GM23338 (cell line): ENCODE measurements around the gene RNF187. TPM values are rescaled to one million over a fixed set of nuclear protein-coding genes. Genes with fewer than 3 reads are reported as not detected.

Experiments used
- ATAC-seq: fragments of 200-7000 bp; cut with Tn5 transposase; 3 replicates; pipeline ENCODE4 v1.9.1; 2020
- DNase-seq: peaks from one replicate; pipeline ENCODE4 v3.0.0-alpha.2; 2015; ENCODE audit warnings: low spot score
- H2AFZ ChIP-seq: fragments of 200-600 bp; sonication (generic); 2 replicates; pipeline ENCODE4 v1.8.0; 2016; ENCODE audit warnings: antibody characterized with exemption, mild to moderate bottlenecking, moderate library complexity
- H3F3A ChIP-seq: fragments of 200-600 bp; sonication (generic); replicated peaks from 2 replicates; pipeline ENCODE4 v1.8.0; 2017; ENCODE audit warnings: antibody characterized with exemption, mixed run types, low read depth
- H3K27ac ChIP-seq: fragments of 200-600 bp; sonication (generic); 2 replicates; pipeline ENCODE4 v1.6.1; 2016; ENCODE audit warnings: low read depth
- H3K27me3 ChIP-seq: fragments of 200-600 bp; sonication (generic); 2 replicates; pipeline ENCODE4 v1.8.0; 2016; ENCODE audit warnings: mild to moderate bottlenecking, mixed run types, moderate library complexity; ENCODE audit not compliant: insufficient read depth
- H3K36me3 ChIP-seq: fragments of 200-600 bp; sonication (generic); 2 replicates; pipeline ENCODE4 v1.8.0; 2016; ENCODE audit warnings: mild to moderate bottlenecking; ENCODE audit not compliant: insufficient read depth
- H3K4me1 ChIP-seq: fragments of 200-600 bp; sonication (generic); 2 replicates; pipeline ENCODE4 v1.8.0; 2016; ENCODE audit warnings: mild to moderate bottlenecking, moderate library complexity; ENCODE audit not compliant: insufficient read depth
- H3K4me2 ChIP-seq: fragments of 200-600 bp; sonication (generic); 2 replicates; pipeline ENCODE4 v1.7.1; 2017; ENCODE audit warnings: mixed run types
- H3K4me3 ChIP-seq: fragments of 200-600 bp; sonication (generic); 2 replicates; pipeline ENCODE4 v1.6.1; 2016; ENCODE audit warnings: mixed run types
- H3K79me2 ChIP-seq: fragments of 200-600 bp; sonication (generic); replicated peaks from 2 replicates; pipeline ENCODE4 v1.8.0; 2017; ENCODE audit warnings: mild to moderate bottlenecking; ENCODE audit not compliant: insufficient read depth
- H3K9me2 ChIP-seq: fragments of 200-600 bp; sonication (generic); 2 replicates; pipeline ENCODE4 v1.8.0; 2017; ENCODE audit not compliant: insufficient read depth
- H4K20me1 ChIP-seq: fragments of 200-600 bp; sonication (generic); replicated peaks from 2 replicates; pipeline ENCODE4 v1.8.0; 2017; ENCODE audit warnings: mild to moderate bottlenecking; ENCODE audit not compliant: insufficient read depth
- H3K27ac Mint-ChIP-seq: 2 replicates; pipeline ENCODE4 v1.8.0; 2020; ENCODE audit warnings: inconsistent platforms, mild to moderate bottlenecking, moderate library complexity, mixed read lengths
- H3K27me3 Mint-ChIP-seq: 3 replicates; pipeline ENCODE4 v1.8.0; 2022; ENCODE audit warnings: low read depth, mild to moderate bottlenecking, moderate library complexity, mixed read lengths, inconsistent platforms; ENCODE audit not compliant: insufficient read depth, poor library complexity
- H3K36me3 Mint-ChIP-seq: 3 replicates; pipeline ENCODE4 v1.8.0; 2021; ENCODE audit warnings: low read depth, mild to moderate bottlenecking, inconsistent platforms, moderate library complexity, mixed read lengths
- H3K4me1 Mint-ChIP-seq: 3 replicates; pipeline ENCODE4 v1.8.0; 2020; ENCODE audit warnings: mild to moderate bottlenecking, inconsistent platforms, mixed read lengths
- H3K4me3 Mint-ChIP-seq: 3 replicates; pipeline ENCODE4 v1.8.0; 2021; ENCODE audit warnings: moderate library complexity, mild to moderate bottlenecking, inconsistent platforms, mixed read lengths
- H3K9me3 Mint-ChIP-seq: 3 replicates; pipeline ENCODE4 v1.8.0; 2020; ENCODE audit warnings: moderate library complexity, mild to moderate bottlenecking, inconsistent platforms, mixed read lengths
- CREB1 ChIP-seq: fragments of 250-450 bp; sonication (Bioruptor Pico); IDR thresholded peaks from 2 replicates; pipeline ENCODE4 v1.5.0; 2020; ENCODE audit warnings: low read depth, mild to moderate bottlenecking, moderate library complexity
- EZH2 ChIP-seq: fragments of 200-600 bp; sonication (generic); IDR thresholded peaks from one replicate; pipeline ENCODE4 v1.8.0; 2017; ENCODE audit warnings: antibody characterized with exemption, mild to moderate bottlenecking, low read depth; ENCODE audit not compliant: unreplicated experiment
- EZH2phosphoT487 ChIP-seq: fragments of 200-600 bp; sonication (generic); IDR thresholded peaks from one replicate; pipeline ENCODE4 v1.8.1; 2018; ENCODE audit warnings: antibody characterized with exemption; ENCODE audit not compliant: unreplicated experiment
- JUNB ChIP-seq: IDR thresholded peaks from one replicate; pipeline ENCODE4 v1.6.1; 2016; ENCODE audit warnings: antibody characterized with exemption; ENCODE audit not compliant: unreplicated experiment
- NANOG ChIP-seq: IDR thresholded peaks from 2 replicates; pipeline ENCODE4 v1.6.1; 2016; ENCODE audit warnings: antibody characterized with exemption, borderline replicate concordance
- POLR2AphosphoS5 ChIP-seq: IDR thresholded peaks from 2 replicates; pipeline ENCODE4 v1.6.1; 2016; ENCODE audit warnings: antibody characterized with exemption, low read depth
- STAT1 ChIP-seq: IDR thresholded peaks from one replicate; pipeline ENCODE4 v1.6.1; 2016; ENCODE audit warnings: antibody characterized with exemption; ENCODE audit not compliant: unreplicated experiment
- ZNF114 ChIP-seq: fragments of 250-450 bp; sonication (Bioruptor Pico); IDR thresholded peaks from 2 replicates; pipeline ENCODE4 v1.5.0; 2020; ENCODE audit warnings: mild to moderate bottlenecking, moderate library complexity
- ZNF331 ChIP-seq: fragments of 250-450 bp; sonication (Bioruptor Pico); IDR thresholded peaks from 2 replicates; pipeline ENCODE4 v1.5.0; 2020; ENCODE audit warnings: low read depth, mild to moderate bottlenecking, moderate library complexity
- polyA plus RNA-seq: library from polyadenylated mRNA; unstranded; fragments of >200 nt; fragmentation: Nextera tagmentation; extraction: Ambion mirVana; gene quantifications from 2 replicates; pipeline ENCODE4 v1.2.1, GENCODE V29; 2016
- total RNA-seq: library from RNA; depleted of rRNA; stranded (reverse); fragments of >200 nt; shearing (Covaris generic); gene quantifications from 2 replicates; pipeline ENCODE4 v1.2.3, GENCODE V29; 2014
- TF ChIP-seq, protein P1 (sequence below): fragments of 250-450 bp; sonication (Bioruptor Pico); IDR thresholded peaks from 2 replicates; pipeline ENCODE4 v1.5.0; 2020; ENCODE audit warnings: mild to moderate bottlenecking, moderate library complexity
- TF ChIP-seq, protein P2 (sequence below), 2 experiments: fragments of 200-600 bp in 1 of 2; sonication (generic) in 1 of 2; conservative IDR thresholded peaks; 2 replicates each; pipeline versions ENCODE4 v1.5.1 to v1.6.1; 2016 to 2017; ENCODE audit warnings: antibody characterized with exemption in 2 of 2, low read depth in 2 of 2, mild to moderate bottlenecking in 2 of 2, moderate library complexity in 1 of 2
- TF ChIP-seq, protein P3 (sequence below): IDR thresholded peaks from one replicate; pipeline ENCODE4 v1.6.1; 2018; ENCODE audit warnings: antibody characterized with exemption; ENCODE audit not compliant: unreplicated experiment
- TF ChIP-seq, protein P4 (sequence below): IDR thresholded peaks from 2 replicates; pipeline ENCODE4 v1.6.1; 2016; ENCODE audit warnings: antibody characterized with exemption

RNF187 gene
- total and polyA plus RNA-seq, 2 experiments from 2014 or later, result 24.8 to 55.3 TPM

DNA sequence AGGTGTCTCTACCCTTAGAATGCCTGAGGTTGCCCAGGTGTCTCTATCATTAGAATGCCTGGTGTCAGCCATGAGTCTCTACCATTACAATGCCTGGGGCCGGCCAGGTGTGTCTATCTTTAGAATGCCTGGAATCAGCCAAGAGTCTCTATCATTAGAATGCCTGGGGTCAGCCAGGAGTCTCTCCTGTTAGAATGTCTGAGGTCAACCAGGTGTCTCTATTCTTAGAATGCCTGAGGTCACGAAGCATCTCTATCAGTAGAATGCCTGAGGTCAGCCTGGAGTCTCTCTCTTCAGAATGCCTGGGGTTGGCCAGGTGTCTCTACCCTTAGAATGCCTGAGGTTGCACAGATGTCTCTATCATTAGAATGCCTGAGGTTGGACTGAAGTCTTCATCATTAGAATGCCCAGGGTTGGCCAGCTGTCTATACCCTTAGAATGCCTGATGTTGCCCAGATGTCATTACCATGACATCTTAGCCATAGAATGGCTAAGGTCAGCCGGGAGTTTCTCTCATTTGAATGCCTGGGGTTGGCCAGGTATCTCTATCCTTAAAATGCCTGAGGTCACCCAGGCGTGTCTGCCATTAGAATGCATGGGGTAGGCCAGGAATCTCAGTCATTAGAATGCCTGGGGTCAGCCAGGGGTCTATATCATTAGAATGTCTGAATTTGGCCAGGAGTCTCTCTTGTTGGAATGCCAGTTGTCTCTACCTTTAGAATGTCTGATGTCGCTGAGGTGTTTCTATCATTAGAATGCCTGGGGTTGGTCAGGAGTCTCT is 44.0 kb downstream of the RNF187 start:
- peaks cover 100% of the 10 kb centered on the region for H3K27me3 ChIP-seq

More for the DNA sequence above, 44.0 kb downstream of the RNF187 start:
- H3K9me2 ChIP-seq, result no peaks in the 10 kb centered on the region
- Mint-ChIP-seq H3K4me3 (no peak overlapping the region), H3K27me3 (peaks cover 95% of the 10 kb centered on the region), H3K27ac (no peak overlapping the region), H3K9me3 (peaks cover 74% of the 10 kb centered on the region), H3K4me1 (no peaks in the 10 kb centered on the region), H3K36me3 (peaks cover 12% of the 10 kb centered on the region)
- TF ChIP-seq ZNF114 (CRISPR knock-in tag) (no peak), STAT1 (no peak), NANOG (no peak), POLR2AphosphoS5 (no peak), EZH2 (no peak), ZNF331 (CRISPR knock-in tag) (no peak), CREB1 (CRISPR knock-in tag) (no peak), EZH2phosphoT487 (no peak), JUNB (no peak)
- TF ChIP-seq, protein P1, sequence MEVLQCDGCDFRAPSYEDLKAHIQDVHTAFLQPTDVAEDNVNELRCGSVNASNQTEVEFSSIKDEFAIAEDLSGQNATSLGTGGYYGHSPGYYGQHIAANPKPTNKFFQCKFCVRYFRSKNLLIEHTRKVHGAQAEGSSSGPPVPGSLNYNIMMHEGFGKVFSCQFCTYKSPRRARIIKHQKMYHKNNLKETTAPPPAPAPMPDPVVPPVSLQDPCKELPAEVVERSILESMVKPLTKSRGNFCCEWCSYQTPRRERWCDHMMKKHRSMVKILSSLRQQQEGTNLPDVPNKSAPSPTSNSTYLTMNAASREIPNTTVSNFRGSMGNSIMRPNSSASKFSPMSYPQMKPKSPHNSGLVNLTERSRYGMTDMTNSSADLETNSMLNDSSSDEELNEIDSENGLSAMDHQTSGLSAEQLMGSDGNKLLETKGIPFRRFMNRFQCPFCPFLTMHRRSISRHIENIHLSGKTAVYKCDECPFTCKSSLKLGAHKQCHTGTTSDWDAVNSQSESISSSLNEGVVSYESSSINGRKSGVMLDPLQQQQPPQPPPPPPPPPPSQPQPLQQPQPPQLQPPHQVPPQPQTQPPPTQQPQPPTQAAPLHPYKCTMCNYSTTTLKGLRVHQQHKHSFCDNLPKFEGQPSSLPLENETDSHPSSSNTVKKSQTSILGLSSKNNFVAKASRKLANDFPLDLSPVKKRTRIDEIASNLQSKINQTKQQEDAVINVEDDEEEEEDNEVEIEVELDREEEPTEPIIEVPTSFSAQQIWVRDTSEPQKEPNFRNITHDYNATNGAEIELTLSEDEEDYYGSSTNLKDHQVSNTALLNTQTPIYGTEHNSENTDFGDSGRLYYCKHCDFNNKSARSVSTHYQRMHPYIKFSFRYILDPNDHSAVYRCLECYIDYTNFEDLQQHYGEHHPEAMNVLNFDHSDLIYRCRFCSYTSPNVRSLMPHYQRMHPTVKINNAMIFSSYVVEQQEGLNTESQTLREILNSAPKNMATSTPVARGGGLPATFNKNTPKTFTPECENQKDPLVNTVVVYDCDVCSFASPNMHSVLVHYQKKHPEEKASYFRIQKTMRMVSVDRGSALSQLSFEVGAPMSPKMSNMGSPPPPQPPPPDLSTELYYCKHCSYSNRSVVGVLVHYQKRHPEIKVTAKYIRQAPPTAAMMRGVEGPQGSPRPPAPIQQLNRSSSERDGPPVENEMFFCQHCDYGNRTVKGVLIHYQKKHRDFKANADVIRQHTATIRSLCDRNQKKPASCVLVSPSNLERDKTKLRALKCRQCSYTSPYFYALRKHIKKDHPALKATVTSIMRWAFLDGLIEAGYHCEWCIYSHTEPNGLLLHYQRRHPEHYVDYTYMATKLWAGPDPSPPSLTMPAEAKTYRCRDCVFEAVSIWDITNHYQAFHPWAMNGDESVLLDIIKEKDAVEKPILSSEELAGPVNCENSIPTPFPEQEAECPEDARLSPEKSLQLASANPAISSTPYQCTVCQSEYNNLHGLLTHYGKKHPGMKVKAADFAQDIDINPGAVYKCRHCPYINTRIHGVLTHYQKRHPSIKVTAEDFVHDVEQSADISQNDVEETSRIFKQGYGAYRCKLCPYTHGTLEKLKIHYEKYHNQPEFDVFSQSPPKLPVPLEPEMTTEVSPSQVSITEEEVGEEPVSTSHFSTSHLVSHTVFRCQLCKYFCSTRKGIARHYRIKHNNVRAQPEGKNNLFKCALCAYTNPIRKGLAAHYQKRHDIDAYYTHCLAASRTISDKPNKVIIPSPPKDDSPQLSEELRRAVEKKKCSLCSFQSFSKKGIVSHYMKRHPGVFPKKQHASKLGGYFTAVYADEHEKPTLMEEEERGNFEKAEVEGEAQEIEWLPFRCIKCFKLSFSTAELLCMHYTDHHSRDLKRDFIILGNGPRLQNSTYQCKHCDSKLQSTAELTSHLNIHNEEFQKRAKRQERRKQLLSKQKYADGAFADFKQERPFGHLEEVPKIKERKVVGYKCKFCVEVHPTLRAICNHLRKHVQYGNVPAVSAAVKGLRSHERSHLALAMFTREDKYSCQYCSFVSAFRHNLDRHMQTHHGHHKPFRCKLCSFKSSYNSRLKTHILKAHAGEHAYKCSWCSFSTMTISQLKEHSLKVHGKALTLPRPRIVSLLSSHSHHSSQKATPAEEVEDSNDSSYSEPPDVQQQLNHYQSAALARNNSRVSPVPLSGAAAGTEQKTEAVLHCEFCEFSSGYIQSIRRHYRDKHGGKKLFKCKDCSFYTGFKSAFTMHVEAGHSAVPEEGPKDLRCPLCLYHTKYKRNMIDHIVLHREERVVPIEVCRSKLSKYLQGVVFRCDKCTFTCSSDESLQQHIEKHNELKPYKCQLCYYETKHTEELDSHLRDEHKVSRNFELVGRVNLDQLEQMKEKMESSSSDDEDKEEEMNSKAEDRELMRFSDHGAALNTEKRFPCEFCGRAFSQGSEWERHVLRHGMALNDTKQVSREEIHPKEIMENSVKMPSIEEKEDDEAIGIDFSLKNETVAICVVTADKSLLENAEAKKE (CRISPR knock-in tag), result no peak
- TF ChIP-seq, protein P2, sequence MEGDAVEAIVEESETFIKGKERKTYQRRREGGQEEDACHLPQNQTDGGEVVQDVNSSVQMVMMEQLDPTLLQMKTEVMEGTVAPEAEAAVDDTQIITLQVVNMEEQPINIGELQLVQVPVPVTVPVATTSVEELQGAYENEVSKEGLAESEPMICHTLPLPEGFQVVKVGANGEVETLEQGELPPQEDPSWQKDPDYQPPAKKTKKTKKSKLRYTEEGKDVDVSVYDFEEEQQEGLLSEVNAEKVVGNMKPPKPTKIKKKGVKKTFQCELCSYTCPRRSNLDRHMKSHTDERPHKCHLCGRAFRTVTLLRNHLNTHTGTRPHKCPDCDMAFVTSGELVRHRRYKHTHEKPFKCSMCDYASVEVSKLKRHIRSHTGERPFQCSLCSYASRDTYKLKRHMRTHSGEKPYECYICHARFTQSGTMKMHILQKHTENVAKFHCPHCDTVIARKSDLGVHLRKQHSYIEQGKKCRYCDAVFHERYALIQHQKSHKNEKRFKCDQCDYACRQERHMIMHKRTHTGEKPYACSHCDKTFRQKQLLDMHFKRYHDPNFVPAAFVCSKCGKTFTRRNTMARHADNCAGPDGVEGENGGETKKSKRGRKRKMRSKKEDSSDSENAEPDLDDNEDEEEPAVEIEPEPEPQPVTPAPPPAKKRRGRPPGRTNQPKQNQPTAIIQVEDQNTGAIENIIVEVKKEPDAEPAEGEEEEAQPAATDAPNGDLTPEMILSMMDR (conservative IDR thresholded peaks at IDR 0.05; ENCODE audit: low read depth in 2 of 2), result no peak
- TF ChIP-seq, protein P3, sequence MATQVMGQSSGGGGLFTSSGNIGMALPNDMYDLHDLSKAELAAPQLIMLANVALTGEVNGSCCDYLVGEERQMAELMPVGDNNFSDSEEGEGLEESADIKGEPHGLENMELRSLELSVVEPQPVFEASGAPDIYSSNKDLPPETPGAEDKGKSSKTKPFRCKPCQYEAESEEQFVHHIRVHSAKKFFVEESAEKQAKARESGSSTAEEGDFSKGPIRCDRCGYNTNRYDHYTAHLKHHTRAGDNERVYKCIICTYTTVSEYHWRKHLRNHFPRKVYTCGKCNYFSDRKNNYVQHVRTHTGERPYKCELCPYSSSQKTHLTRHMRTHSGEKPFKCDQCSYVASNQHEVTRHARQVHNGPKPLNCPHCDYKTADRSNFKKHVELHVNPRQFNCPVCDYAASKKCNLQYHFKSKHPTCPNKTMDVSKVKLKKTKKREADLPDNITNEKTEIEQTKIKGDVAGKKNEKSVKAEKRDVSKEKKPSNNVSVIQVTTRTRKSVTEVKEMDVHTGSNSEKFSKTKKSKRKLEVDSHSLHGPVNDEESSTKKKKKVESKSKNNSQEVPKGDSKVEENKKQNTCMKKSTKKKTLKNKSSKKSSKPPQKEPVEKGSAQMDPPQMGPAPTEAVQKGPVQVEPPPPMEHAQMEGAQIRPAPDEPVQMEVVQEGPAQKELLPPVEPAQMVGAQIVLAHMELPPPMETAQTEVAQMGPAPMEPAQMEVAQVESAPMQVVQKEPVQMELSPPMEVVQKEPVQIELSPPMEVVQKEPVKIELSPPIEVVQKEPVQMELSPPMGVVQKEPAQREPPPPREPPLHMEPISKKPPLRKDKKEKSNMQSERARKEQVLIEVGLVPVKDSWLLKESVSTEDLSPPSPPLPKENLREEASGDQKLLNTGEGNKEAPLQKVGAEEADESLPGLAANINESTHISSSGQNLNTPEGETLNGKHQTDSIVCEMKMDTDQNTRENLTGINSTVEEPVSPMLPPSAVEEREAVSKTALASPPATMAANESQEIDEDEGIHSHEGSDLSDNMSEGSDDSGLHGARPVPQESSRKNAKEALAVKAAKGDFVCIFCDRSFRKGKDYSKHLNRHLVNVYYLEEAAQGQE, result no peak
- TF ChIP-seq, protein P4, sequence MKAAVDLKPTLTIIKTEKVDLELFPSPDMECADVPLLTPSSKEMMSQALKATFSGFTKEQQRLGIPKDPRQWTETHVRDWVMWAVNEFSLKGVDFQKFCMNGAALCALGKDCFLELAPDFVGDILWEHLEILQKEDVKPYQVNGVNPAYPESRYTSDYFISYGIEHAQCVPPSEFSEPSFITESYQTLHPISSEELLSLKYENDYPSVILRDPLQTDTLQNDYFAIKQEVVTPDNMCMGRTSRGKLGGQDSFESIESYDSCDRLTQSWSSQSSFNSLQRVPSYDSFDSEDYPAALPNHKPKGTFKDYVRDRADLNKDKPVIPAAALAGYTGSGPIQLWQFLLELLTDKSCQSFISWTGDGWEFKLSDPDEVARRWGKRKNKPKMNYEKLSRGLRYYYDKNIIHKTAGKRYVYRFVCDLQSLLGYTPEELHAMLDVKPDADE, result no peak
- H4K20me1 ChIP-seq, result no peaks in the 10 kb centered on the region
- no peaks in the 10 kb centered on the region for H3K79me2 ChIP-seq
- H3K27ac ChIP-seq, result no peak overlapping the region
- DNase-seq (no peak), ATAC-seq (no peak)
- no peak overlapping the region for H2AFZ ChIP-seq
- H3K36me3 ChIP-seq, result no peaks in the 10 kb centered on the region
- no peak overlapping the region for H3K4me2 ChIP-seq
- H3F3A ChIP-seq, result no peaks in the 10 kb centered on the region
- H3K4me1 ChIP-seq, result no peaks in the 10 kb centered on the region
- H3K4me3 ChIP-seq, result no peak overlapping the region
